HEK293T (cell line): Measurements from ENCODE around the gene VSX1.

ENCODE experiments used
- BHLHE40 ChIP-seq: fragments of 450-650 bp; IDR thresholded peaks from 2 replicates; pipeline ENCODE4 v1.6.1; 2016; ENCODE audit warnings: mild to moderate bottlenecking, moderate library complexity, borderline replicate concordance
- CTBP1 ChIP-seq: fragments of 450-650 bp; IDR thresholded peaks from 2 replicates; pipeline ENCODE4 v1.6.1; 2016; ENCODE audit warnings: borderline replicate concordance
- ELF4 ChIP-seq: fragments of 450-650 bp; IDR thresholded peaks from 2 replicates; pipeline ENCODE4 v1.6.1; 2017; ENCODE audit warnings: antibody characterized with exemption
- FOXA1 ChIP-seq: fragments of 450-650 bp; IDR thresholded peaks from 2 replicates; pipeline ENCODE4 v1.6.1; 2016; ENCODE audit warnings: mild to moderate bottlenecking
- FOXK2 ChIP-seq: fragments of 450-650 bp; IDR thresholded peaks from 2 replicates; pipeline ENCODE4 v1.6.1; 2016; ENCODE audit warnings: mild to moderate bottlenecking
- ZNF384 ChIP-seq: fragments of 450-650 bp; IDR thresholded peaks from 2 replicates; pipeline ENCODE4 v1.6.1; 2016

- TF ChIP-seq ELF4 (no peak), FOXA1 (no peak), ZNF384 (no peak), FOXK2 (no peak), CTBP1 (no peak), BHLHE40 (no peak)
Observed at GRCh38 chr20:25067102-25067987, 14.6 kb downstream of the VSX1 start.
